H9 (cell line): ENCODE measurements around the gene ALPI. TPM values are rescaled to one million over a fixed set of nuclear protein-coding genes. Genes with fewer than 3 reads are reported as not detected.
A peak's percentile ranks its signal among the peaks of the same experiment; 100 is the strongest.

Source experiments
- DNase-seq: peaks from one replicate; pipeline ENCODE4 v3.0.0-alpha.2; 2017
- H2AFZ ChIP-seq: one replicate; pipeline ENCODE4 v1.6.1; 2013; ENCODE audit warnings: mild to moderate bottlenecking, low read length, control low read depth, moderate library complexity
- H2AK5ac ChIP-seq: 2 replicates; pipeline ENCODE4 v1.6.1; 2013; ENCODE audit warnings: low read length, control low read depth, mixed read lengths; ENCODE audit not compliant: insufficient read length
- H2BK120ac ChIP-seq: one replicate; pipeline ENCODE4 v1.6.1; 2013; ENCODE audit warnings: low read depth, mild to moderate bottlenecking, low read length, control low read depth, inconsistent platforms; ENCODE audit not compliant: poor library complexity, severe bottlenecking
- H2BK12ac ChIP-seq: 2 replicates; pipeline ENCODE4 v1.6.1; 2013; ENCODE audit warnings: low read length, control low read depth, mixed read lengths, low read depth; ENCODE audit not compliant: insufficient read length
- H2BK15ac ChIP-seq: 2 replicates; pipeline ENCODE4 v1.6.1; 2013; ENCODE audit warnings: low read depth, low read length, control low read depth
- H2BK20ac ChIP-seq: one replicate; pipeline ENCODE4 v1.6.1; 2013; ENCODE audit warnings: low read depth, mild to moderate bottlenecking, low read length, control low read depth, inconsistent platforms; ENCODE audit not compliant: poor library complexity, severe bottlenecking
- H2BK5ac ChIP-seq: 2 replicates; pipeline ENCODE4 v1.6.1; 2013; ENCODE audit warnings: low read length, control low read depth, mixed read lengths; ENCODE audit not compliant: insufficient read length
- H3K14ac ChIP-seq: 2 replicates; pipeline ENCODE4 v1.6.1; 2013; ENCODE audit warnings: low read length, control low read depth; ENCODE audit not compliant: insufficient read depth
- H3K18ac ChIP-seq: 2 replicates; pipeline ENCODE4 v1.6.1; 2013; ENCODE audit warnings: low read depth, mild to moderate bottlenecking, mixed read lengths, low read length, control low read depth; ENCODE audit not compliant: insufficient read length
- H3K23ac ChIP-seq: 2 replicates; pipeline ENCODE4 v1.6.1; 2013; ENCODE audit warnings: low read length, control low read depth, mixed read lengths, low read depth; ENCODE audit not compliant: insufficient read length
- H3K23me2 ChIP-seq: 2 replicates; pipeline ENCODE4 v1.6.1; 2013; ENCODE audit warnings: low read depth, mild to moderate bottlenecking, mixed read lengths, low read length, control low read depth; ENCODE audit not compliant: insufficient read length, poor library complexity, severe bottlenecking
- H3K27ac ChIP-seq: 2 replicates; pipeline ENCODE4 v1.5.1; 2013; ENCODE audit warnings: low read length, control low read depth, mixed read lengths, low read depth; ENCODE audit not compliant: insufficient read length
- H3K27me3 ChIP-seq: 2 replicates; pipeline ENCODE4 v1.6.1; 2013; ENCODE audit warnings: low read length, control low read depth, inconsistent platforms; ENCODE audit not compliant: insufficient read depth
- H3K4ac ChIP-seq: 2 replicates; pipeline ENCODE4 v1.6.1; 2013; ENCODE audit warnings: low read depth, mild to moderate bottlenecking, control low read depth, inconsistent platforms, low read length, moderate library complexity
- H3K4me1 ChIP-seq: 2 replicates; pipeline ENCODE4 v1.6.1; 2013; ENCODE audit warnings: low read length, control low read depth, inconsistent platforms; ENCODE audit not compliant: insufficient read depth
- H3K4me2 ChIP-seq: 2 replicates; pipeline ENCODE4 v1.6.1; 2013; ENCODE audit warnings: low read length, control low read depth, mixed read lengths; ENCODE audit not compliant: insufficient read length, insufficient read depth
- H3K56ac ChIP-seq: 2 replicates; pipeline ENCODE4 v1.6.1; 2013; ENCODE audit warnings: low read depth, mild to moderate bottlenecking, mixed read lengths, low read length, control low read depth; ENCODE audit not compliant: insufficient read length
- H3K79me1 ChIP-seq: 2 replicates; pipeline ENCODE4 v1.6.1; 2013; ENCODE audit warnings: low read depth, mild to moderate bottlenecking, moderate library complexity, low read length, control low read depth, inconsistent platforms; ENCODE audit not compliant: insufficient read depth, poor library complexity, severe bottlenecking
- H3K79me2 ChIP-seq: 2 replicates; pipeline ENCODE4 v1.6.1; 2013; ENCODE audit warnings: low read length, control low read depth, inconsistent platforms; ENCODE audit not compliant: insufficient read depth
- H3K9ac ChIP-seq: 2 replicates; pipeline ENCODE4 v1.6.1; 2013; ENCODE audit warnings: low read length, control low read depth, mixed read lengths; ENCODE audit not compliant: insufficient read length; ENCODE audit errors: extremely low read depth
- H3K9me3 ChIP-seq: one replicate; pipeline ENCODE4 v1.6.1; 2013; ENCODE audit warnings: low read depth, low read length, inconsistent platforms; ENCODE audit not compliant: control insufficient read depth
- H3T11ph ChIP-seq: one replicate; pipeline ENCODE4 v1.6.1; 2013; ENCODE audit warnings: mild to moderate bottlenecking, low read length, control low read depth, inconsistent platforms
- H4K20me1 ChIP-seq: one replicate; pipeline ENCODE4 v1.6.1; 2013; ENCODE audit not compliant: control insufficient read depth, insufficient read length, insufficient read depth
- H4K5ac ChIP-seq: 2 replicates; pipeline ENCODE4 v1.6.1; 2013; ENCODE audit warnings: low read depth, mild to moderate bottlenecking, mixed read lengths, low read length, control low read depth; ENCODE audit not compliant: insufficient read length
- H4K8ac ChIP-seq: replicated peaks from 2 replicates; pipeline ENCODE4 v1.6.1; 2013; ENCODE audit warnings: low read length, control low read depth, mixed read lengths, low read depth; ENCODE audit not compliant: insufficient read length
- H4K91ac ChIP-seq: 2 replicates; pipeline ENCODE4 v1.6.1; 2013; ENCODE audit warnings: low read depth, mild to moderate bottlenecking, moderate library complexity, mixed read lengths, low read length, control low read depth; ENCODE audit not compliant: insufficient read length
- H3K27ac Mint-ChIP-seq, 3 experiments: 2 replicates in 2 of 3; 3 replicates in 1 of 3; pipeline ENCODE4 v1.8.0; 2020 to 2021; ENCODE audit warnings: mixed read lengths in 3 of 3, mild to moderate bottlenecking in 1 of 3, moderate library complexity in 1 of 3
- H3K27me3 Mint-ChIP-seq: 2 replicates; pipeline ENCODE4 v1.8.0; 2021; ENCODE audit warnings: low read depth, mild to moderate bottlenecking, moderate library complexity, mixed read lengths
- H3K36me3 Mint-ChIP-seq, 3 experiments: 2 replicates in 2 of 3; 3 replicates in 1 of 3; pipeline ENCODE4 v1.8.0; 2020 to 2021; ENCODE audit warnings: low read depth in 3 of 3, mixed read lengths in 3 of 3; ENCODE audit not compliant: insufficient read depth in 1 of 3
- H3K4me1 Mint-ChIP-seq, 2 experiments: 2 replicates each; pipeline ENCODE4 v1.8.0; 2020; ENCODE audit warnings: mixed read lengths in 2 of 2
- H3K4me3 Mint-ChIP-seq, 2 experiments: 2 replicates in 1 of 2; 3 replicates in 1 of 2; pipeline ENCODE4 v1.8.0; 2020 to 2021; ENCODE audit warnings: mild to moderate bottlenecking in 2 of 2, mixed read lengths in 2 of 2, moderate library complexity in 1 of 2
- H3K9me3 Mint-ChIP-seq, 2 experiments: 2 replicates in 1 of 2; 3 replicates in 1 of 2; pipeline ENCODE4 v1.8.0; 2020; ENCODE audit warnings: mild to moderate bottlenecking in 2 of 2, mixed read lengths in 2 of 2, moderate library complexity in 1 of 2
- CTCF ChIP-seq: fragments of 200-600 bp; sonication (generic); conservative IDR thresholded peaks from 3 replicates; pipeline ENCODE4 v1.8.0; 2021; ENCODE audit warnings: antibody characterized with exemption, mild to moderate bottlenecking
- WGBS: extraction: QIAGEN DNeasy Blood & Tissue Kit; methylation state at CpG from one replicate; pipeline ENCODE4 v1.1.7; 2013; ENCODE audit warnings: missing lambda C conversion rate, low lambda C conversion rate, mixed read lengths; ENCODE audit not compliant: insufficient read length; ENCODE audit errors: extremely low coverage; 5-methylcytosine and 5-hydroxymethylcytosine counted together
- total RNA-seq: library from RNA; stranded (reverse); gene quantifications from 2 replicates; pipeline ENCODE4 v1.2.1, GENCODE V29; 2021

Gene ALPI
- total RNA-seq, 1 experiment from 2014 or later: not detected

DNA sequence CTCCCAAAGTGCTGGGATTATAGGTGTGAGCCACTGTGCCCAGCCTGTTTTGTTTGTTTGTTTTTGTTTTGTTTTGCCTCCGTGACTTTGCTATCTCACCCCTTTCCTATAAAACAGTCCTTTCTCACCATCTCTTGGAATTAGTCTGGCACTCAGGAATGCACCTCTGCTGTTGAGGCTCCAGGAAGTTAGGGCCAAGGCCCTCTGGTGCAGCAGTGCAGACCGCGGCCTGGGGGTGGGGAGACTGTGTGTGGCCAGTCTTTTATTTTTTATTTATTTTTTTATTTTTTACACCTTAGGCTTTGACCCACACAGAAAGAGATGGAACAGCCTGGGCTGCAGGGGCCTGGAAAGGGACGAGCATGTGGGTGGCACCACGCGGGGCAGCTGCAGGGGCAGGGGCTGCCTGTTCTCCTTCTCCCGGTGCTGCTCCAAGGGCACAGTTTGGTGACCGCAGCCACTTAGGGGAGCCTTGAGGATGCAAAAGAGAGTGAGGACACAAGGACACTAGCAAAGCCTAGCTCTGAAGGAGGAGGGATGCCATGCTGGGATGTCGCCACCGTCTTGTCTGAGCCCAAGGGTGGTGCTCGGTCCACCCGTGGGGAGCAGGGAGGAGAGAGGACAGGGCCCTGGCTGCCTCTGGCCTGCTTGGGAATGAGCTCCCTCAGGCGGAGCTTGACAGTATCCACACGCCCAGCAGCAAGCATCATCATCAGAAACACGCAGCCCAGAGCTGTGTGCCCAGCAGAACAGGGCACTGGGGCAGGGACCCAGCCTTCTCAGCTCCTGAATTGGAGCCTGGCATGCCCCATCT lies 19.4 kb upstream of the ALPI start:
- Mint-ChIP-seq H3K4me1 (peaks cover 20 to 32% of the 10 kb centered on the region in 2 experiments), H3K27ac (no peak overlapping the region; a peak in 1 of 7 replicates), H3K36me3 (no peaks in the 10 kb centered on the region; a peak in 1 of 7 replicates), H3K4me3 (no peak overlapping the region; a peak in 1 of 5 replicates), H3K9me3 (no peaks in the 10 kb centered on the region; a peak in 1 of 5 replicates), H3K27me3 (peaks cover 2% of the 10 kb centered on the region)
- H4K8ac ChIP-seq: no peak overlapping the region
- H3K4me2 ChIP-seq: no peak overlapping the region
- no peak overlapping the region for H3T11ph ChIP-seq
- H3K9me3 ChIP-seq: no peaks in the 10 kb centered on the region
- no peak overlapping the region; the same call in 1 of the 2 replicates for H3K14ac ChIP-seq
- H2AK5ac ChIP-seq: no peak overlapping the region
- H3K79me2 ChIP-seq: no peaks in the 10 kb centered on the region
- H2BK20ac ChIP-seq: no peak overlapping the region
- no peak overlapping the region for H2BK15ac ChIP-seq
- H3K56ac ChIP-seq: no peak overlapping the region
- H4K20me1 ChIP-seq: no peaks in the 10 kb centered on the region
- peak; percentile 45; the same call in 1 of the 3 replicates for TF ChIP-seq CTCF
- H2AFZ ChIP-seq: no peak overlapping the region
- no peaks in the 10 kb centered on the region; the same call in 1 of the 2 replicates for H3K27me3 ChIP-seq
- H3K4ac ChIP-seq: no peak overlapping the region
- no peak overlapping the region for H3K9ac ChIP-seq
- H2BK5ac ChIP-seq: no peak overlapping the region
- H4K5ac ChIP-seq: no peak overlapping the region
- no peak overlapping the region for H3K27ac ChIP-seq
- WGBS: no CpG with 5 or more reads among the region's 15 CpGs
- peak; percentile 47 for DNase-seq
- no peaks in the 10 kb centered on the region for H3K4me1 ChIP-seq
- no peaks in the 10 kb centered on the region for H3K23me2 ChIP-seq
- H4K91ac ChIP-seq: no peak overlapping the region
- H2BK12ac ChIP-seq: no peak overlapping the region
- no peak overlapping the region for H3K18ac ChIP-seq
- H3K23ac ChIP-seq: no peak overlapping the region
- no peaks in the 10 kb centered on the region for H3K79me1 ChIP-seq
- no peak overlapping the region for H2BK120ac ChIP-seq
